ENCODE results near the gene POLA2.

- TF ChIP-seq CTCF (IDR thresholded peaks at IDR 0.05), result no peak
- TF ChIP-seq ZFX (IDR thresholded peaks at IDR 0.05; ENCODE audit: borderline replicate concordance), result no peak
These were observed 44.9 kb upstream of the POLA2 start for GRCh38 chr11:65216830-65217229.
